GM18517 (cell line): ENCODE results near the gene TCERG1L.

Experiments
- ATAC-seq: cut with Tn5 transposase; IDR thresholded peaks from one replicate; pipeline ENCODE4 v1.9.1; 2021; ENCODE audit warnings: mild to moderate bottlenecking, moderate library complexity; ENCODE audit not compliant: unreplicated experiment

TCERG1L gene

GRCh38 chr10:131131726-131132591, 179.6 kb downstream of the TCERG1L start:
- ATAC-seq = no peak

GRCh38 chr10:131130025-131130424, 181.5 kb downstream of the TCERG1L start:
- ATAC-seq = no peak

DNA sequence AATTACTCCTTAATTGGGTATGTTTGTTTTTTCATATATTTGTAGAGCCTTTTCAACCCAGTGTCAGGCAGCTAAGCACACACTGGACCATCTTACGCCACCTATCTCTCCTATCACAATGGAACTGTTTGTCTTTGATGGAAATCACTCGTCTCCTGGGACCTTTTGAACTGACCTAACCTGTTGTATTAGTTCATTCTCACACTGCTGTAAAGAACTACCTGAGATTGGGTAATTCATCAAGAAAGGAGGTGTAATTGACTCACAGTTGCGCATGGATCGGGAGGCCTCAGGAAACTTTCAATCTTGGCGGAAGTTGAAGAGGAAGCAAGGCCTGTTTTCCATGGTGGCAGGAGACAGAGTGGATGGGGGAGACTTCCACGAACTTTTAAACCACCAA, 182.0 kb downstream of the TCERG1L start:
- no peak for ATAC-seq

DNA sequence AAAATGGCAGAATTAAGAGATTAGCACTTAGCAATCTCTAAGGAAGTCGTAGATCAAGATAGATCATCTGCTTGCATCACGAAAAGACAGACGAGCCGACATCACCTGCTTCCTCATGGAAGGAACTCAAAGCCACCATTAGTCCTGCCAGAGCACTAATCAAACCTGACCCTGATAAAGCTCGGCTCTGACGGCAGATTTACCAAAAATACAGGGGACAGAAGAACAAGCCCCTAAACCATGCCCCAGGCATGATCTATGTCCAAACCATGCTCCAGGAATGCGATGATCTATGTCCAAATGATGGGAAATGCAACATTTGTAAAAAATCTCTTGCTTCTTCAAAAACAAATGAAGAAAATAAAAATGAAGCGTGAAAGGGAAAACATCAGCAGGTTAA, 182.8 kb downstream of the TCERG1L start:
- ATAC-seq = no peak

DNA sequence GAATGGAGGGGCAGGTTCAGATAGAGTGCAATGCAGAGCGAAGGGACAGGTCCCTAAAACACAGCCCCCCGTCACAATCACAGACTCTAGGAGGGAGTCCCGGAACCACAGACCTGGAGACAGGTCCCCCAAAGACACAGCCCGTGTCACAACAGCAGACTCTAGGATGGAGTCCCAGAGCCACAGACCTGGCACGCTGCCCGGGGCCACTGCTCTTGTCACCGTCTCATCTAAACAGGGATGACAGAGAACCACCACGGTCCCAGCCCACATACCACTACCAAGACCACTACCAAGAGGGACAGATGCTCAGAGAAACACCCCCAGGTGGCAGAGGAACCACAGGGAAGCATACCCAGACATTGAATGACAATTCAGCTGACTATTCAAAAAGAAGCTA, 183.9 kb downstream of the TCERG1L start:
- ATAC-seq = no peak

DNA sequence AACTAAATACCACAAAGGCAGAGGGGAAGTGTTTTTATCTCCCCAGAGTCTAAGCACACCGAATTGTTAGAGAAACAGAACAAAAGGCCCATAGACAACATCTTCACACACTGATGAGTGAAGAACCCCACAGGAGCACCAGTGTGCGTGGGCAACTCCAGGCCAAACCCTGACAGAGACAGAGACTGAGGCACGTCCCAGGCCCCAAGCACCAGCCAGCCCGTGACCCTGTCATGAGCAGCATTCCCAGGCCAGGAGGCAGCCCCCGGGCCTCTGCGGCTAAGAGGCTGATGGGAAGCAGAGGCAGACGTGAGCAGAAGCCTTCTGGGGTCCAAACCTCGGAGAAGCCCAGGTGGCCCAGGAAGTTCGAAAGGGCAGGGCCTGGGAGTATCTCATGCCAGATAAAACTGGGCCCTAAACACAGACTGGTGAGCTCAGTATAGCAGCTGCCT, 184.4 kb downstream of the TCERG1L start:
- ATAC-seq = no peak

DNA sequence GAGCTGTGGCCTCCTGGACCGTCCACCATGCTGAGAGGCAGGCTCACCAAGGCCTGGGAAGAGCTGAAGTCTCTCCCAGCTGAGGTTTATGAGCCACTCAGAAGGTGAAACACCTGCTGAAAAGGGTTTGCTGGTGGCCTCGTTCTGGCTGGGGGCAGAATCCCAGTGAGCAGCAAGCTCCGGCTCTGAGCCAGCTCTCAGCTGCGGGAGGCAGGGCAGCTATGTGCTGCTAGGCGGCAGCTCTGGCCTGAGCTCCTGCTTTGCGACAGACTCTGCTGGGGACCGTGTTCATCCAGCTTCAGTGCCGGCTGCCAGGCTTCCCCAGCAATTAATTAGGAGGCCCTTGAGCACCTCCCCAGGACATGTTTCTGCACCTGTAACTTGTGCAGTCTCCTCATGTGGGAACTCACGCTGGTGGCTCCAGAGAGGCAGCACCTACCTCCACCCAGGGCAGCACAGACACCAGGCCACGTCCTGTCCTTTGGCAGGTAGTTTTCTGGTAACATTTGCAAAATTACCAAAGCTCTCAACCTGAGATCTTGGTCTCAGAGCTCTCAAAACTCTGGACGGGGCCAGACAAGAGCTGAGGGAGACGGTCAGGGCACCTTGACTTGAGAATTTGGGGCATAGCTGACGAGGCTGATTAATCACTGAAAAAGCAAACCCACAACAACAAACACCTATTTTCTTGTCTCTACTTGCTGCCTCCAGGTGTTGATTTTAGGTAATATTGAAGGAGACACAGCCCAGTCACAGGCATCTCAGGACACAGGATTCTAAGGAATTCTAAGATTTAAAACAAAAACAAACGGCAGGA, 185.0 kb downstream of the TCERG1L start:
- no peak for ATAC-seq

GRCh38 chr10:131125511-131126225, 185.9 kb downstream of the TCERG1L start:
- ATAC-seq = no peak

GRCh38 chr10:131124945-131125344, 186.6 kb downstream of the TCERG1L start:
- no peak for ATAC-seq

DNA sequence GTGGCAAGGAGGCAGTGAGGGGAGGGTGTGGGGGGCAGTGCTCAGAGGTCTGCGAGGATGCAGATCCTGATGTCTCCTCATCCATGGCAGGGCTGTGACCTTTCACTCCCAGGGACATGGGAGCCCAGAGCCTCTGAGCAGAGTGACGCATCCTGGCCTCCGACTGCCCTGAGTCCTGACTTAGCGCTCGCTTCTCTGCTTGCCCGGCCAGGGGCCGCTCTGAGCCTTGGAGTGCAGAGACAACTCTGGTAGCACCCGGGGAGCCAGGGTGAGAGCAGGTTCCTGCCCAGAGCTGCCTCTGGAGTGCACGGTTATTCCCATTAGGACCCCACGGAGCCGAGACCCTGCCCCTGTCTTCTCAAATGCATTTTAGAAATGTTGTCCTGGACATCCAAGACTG, 188.0 kb downstream of the TCERG1L start:
- ATAC-seq = no peak

GRCh38 chr10:131121511-131122035, 189.9 kb downstream of the TCERG1L start:
- ATAC-seq = no peak

- no peak for ATAC-seq
These were observed 191.7 kb downstream of the TCERG1L start for GRCh38 chr10:131119626-131120355.

GRCh38 chr10:131117416-131118212, 193.9 kb downstream of the TCERG1L start:
- ATAC-seq = no peak

GRCh38 chr10:131116991-131117375, 194.5 kb downstream of the TCERG1L start:
- no peak for ATAC-seq

DNA sequence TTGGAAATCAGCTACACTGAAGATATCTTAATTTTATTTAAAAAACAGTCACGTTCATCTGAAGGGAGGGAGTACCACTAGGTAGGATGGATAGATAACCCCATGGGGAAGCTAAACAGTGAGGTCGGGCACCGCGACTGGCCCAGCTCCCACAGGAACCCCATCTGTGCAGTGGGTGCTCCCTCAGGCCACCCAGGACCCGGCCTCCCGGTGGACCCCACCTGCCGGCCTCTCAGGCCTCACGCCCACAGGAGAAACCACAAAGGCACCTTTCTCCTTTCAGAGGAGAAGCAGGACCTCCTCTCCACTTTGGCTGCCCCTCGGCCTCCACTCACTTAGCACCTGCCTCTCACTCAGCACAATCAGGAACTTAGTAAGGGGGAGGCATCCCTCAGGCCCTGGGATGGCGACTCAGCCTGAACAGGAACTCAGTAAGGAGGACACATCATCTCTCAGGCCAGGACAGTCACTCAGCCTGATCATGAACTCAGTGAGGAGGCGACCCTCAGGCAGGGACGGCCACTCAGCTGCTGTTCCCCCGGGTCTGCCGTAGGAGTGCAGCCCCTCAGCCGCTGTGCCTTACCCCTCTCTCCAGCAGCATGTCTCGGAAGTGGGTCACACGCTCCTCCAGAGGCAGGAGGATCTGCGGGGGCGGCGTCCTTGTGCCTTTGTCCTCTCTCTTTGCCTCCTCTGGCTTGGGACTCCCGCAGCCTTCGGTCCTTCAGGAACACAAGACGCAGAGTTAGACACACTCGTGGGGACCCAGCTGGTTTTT, 195.1 kb downstream of the TCERG1L start:
- no peak for ATAC-seq

GRCh38 chr10:131115801-131116200, 195.7 kb downstream of the TCERG1L start:
- ATAC-seq = no peak

GRCh38 chr10:131115321-131115720, 196.2 kb downstream of the TCERG1L start:
- ATAC-seq = no peak

DNA sequence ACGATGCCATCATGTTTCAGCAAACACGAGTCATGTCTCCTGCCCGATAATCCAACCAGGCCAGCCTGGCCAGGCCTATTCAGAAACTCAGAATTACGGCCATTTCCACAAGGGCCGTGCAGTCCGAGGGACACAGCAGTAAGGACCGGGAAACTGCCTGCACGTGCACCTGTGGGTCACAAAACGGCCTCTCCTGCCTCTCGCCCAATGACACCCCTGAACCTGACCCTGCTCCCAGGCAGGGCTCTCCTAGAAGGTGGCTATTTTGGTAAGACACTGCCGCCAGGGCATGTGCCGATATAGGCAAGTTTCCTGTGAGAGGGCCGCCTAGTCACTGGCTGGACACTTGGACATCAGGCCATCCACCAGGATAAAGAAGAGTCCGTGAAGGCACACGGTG, 196.7 kb downstream of the TCERG1L start:
- no peak for ATAC-seq
